ENCODE data around the gene CREB3L1.
"Not testable (repeated sequence)": the region's sequence is repeated elsewhere in the genome, so short reads cannot be mapped to it uniquely, and the experiment has no call there.

Gene CREB3L1

GRCh38 chr11:46249103-46249937 lies 28.1 kb upstream of the CREB3L1 start:
- DNase-seq (ENCODE audit: low read depth in 2 of 2), result no peak

- no peak for DNase-seq (ENCODE audit: low read depth in 2 of 2)
Measured at GRCh38 chr11:46249938-46250744, 27.3 kb upstream of the CREB3L1 start.

- DNase-seq (ENCODE audit: low read depth in 2 of 2), result no peak
Measured at GRCh38 chr11:46250745-46251052, 26.8 kb upstream of the CREB3L1 start.

GRCh38 chr11:46251954-46252353 lies 25.5 kb upstream of the CREB3L1 start:
- no peak for DNase-seq (ENCODE audit: low read depth in 2 of 2)

- no peak for DNase-seq (ENCODE audit: low read depth in 2 of 2)
Measured at GRCh38 chr11:46252373-46252914, 25.0 kb upstream of the CREB3L1 start.

GRCh38 chr11:46253258-46254132 lies 24.0 kb upstream of the CREB3L1 start:
- DNase-seq (ENCODE audit: low read depth in 2 of 2), result no peak

- no peak for DNase-seq (ENCODE audit: low read depth in 2 of 2)
Measured at GRCh38 chr11:46254133-46254491, 23.4 kb upstream of the CREB3L1 start.

- DNase-seq (ENCODE audit: low read depth in 2 of 2), result no peak
Measured at GRCh38 chr11:46256540-46257001, 20.9 kb upstream of the CREB3L1 start.

GRCh38 chr11:46259347-46259746 lies 18.1 kb upstream of the CREB3L1 start:
- DNase-seq (ENCODE audit: low read depth in 2 of 2), result not testable (repeated sequence)

GRCh38 chr11:46259971-46260560 lies 17.4 kb upstream of the CREB3L1 start:
- DNase-seq (ENCODE audit: low read depth in 2 of 2), result no peak

GRCh38 chr11:46263120-46263519 lies 14.3 kb upstream of the CREB3L1 start:
- no peak for DNase-seq (ENCODE audit: low read depth in 2 of 2)

- DNase-seq (ENCODE audit: low read depth in 2 of 2), result no peak
Measured at GRCh38 chr11:46264030-46264429, 13.4 kb upstream of the CREB3L1 start.

- DNase-seq (ENCODE audit: low read depth in 2 of 2), result no peak
Measured at GRCh38 chr11:46264976-46265375, 12.5 kb upstream of the CREB3L1 start.

GRCh38 chr11:46265764-46266163 lies 11.7 kb upstream of the CREB3L1 start:
- no peak for DNase-seq (ENCODE audit: low read depth in 2 of 2)

GRCh38 chr11:46267930-46268329 lies 9.5 kb upstream of the CREB3L1 start:
- DNase-seq (ENCODE audit: low read depth in 2 of 2), result no peak

- no peak for DNase-seq (ENCODE audit: low read depth in 2 of 2)
Measured at GRCh38 chr11:46270684-46271083, 6.8 kb upstream of the CREB3L1 start.

- DNase-seq (ENCODE audit: low read depth in 2 of 2), result no peak
Measured at GRCh38 chr11:46271407-46271806, 6.1 kb upstream of the CREB3L1 start.

GRCh38 chr11:46271875-46272815 lies 5.3 kb upstream of the CREB3L1 start:
- no peak for DNase-seq (ENCODE audit: low read depth in 2 of 2)

- no peak for DNase-seq (ENCODE audit: low read depth in 2 of 2)
Measured at GRCh38 chr11:46272816-46273427, 4.5 kb upstream of the CREB3L1 start.
